Loucy (cell line): ENCODE measurements around the gene SMURF2.

Source experiments
- H2AFZ ChIP-seq: fragments of 200-600 bp; sonication (generic); 2 replicates; pipeline ENCODE4 v1.6.0; 2016; ENCODE audit warnings: antibody characterized with exemption, mild to moderate bottlenecking, low read length, moderate library complexity
- H3F3A ChIP-seq: fragments of 200-600 bp; 2 replicates; pipeline ENCODE4 v1.6.0; 2016; ENCODE audit warnings: antibody characterized with exemption, low read depth, mild to moderate bottlenecking
- H3K27me3 ChIP-seq: fragments of 200-600 bp; sonication (generic); 2 replicates; pipeline ENCODE4 v1.6.1; 2014; ENCODE audit warnings: low read length, mild to moderate bottlenecking; ENCODE audit not compliant: insufficient read depth, poor library complexity, severe bottlenecking
- H3K36me3 ChIP-seq: fragments of 200-600 bp; sonication (generic); 2 replicates; pipeline ENCODE4 v1.6.1; 2016; ENCODE audit warnings: low read length; ENCODE audit not compliant: insufficient read depth
- H3K4me1 ChIP-seq: fragments of 200-600 bp; sonication (generic); 2 replicates; pipeline ENCODE4 v1.5.1; 2014; ENCODE audit warnings: low read length, mild to moderate bottlenecking; ENCODE audit not compliant: insufficient read depth, poor library complexity, severe bottlenecking
- H3K4me2 ChIP-seq: fragments of 200-600 bp; sonication (generic); 2 replicates; pipeline ENCODE4 v1.6.0; 2014; ENCODE audit warnings: antibody characterized with exemption, low read length, low read depth, mild to moderate bottlenecking; ENCODE audit not compliant: poor library complexity, severe bottlenecking
- H3K4me3 ChIP-seq: fragments of 200-600 bp; sonication (generic); 2 replicates; pipeline ENCODE4 v1.5.1; 2014; ENCODE audit warnings: low read length, mild to moderate bottlenecking, mixed read lengths; ENCODE audit not compliant: poor library complexity, severe bottlenecking
- H3K79me2 ChIP-seq: fragments of 200-600 bp; sonication (generic); 2 replicates; pipeline ENCODE4 v1.6.1; 2014; ENCODE audit warnings: low read length; ENCODE audit not compliant: insufficient read depth
- H3K9ac ChIP-seq: fragments of 200-600 bp; sonication (generic); 2 replicates; pipeline ENCODE4 v1.6.0; 2014; ENCODE audit warnings: mild to moderate bottlenecking, low read depth, low read length, moderate library complexity; ENCODE audit not compliant: poor library complexity, severe bottlenecking
- H3K9me2 ChIP-seq: fragments of 200-600 bp; sonication (generic); replicated peaks from 2 replicates; pipeline ENCODE4 v1.6.1; 2016; ENCODE audit warnings: low read depth, low read length, mixed read lengths
- H3K9me3 ChIP-seq: fragments of 200-600 bp; sonication (generic); 2 replicates; pipeline ENCODE4 v1.6.1; 2014; ENCODE audit warnings: mild to moderate bottlenecking, antibody characterized with exemption, low read length, low read depth; ENCODE audit not compliant: insufficient read depth
- H4K20me1 ChIP-seq: fragments of 200-600 bp; sonication (generic); 2 replicates; pipeline ENCODE4 v1.6.0; 2014; ENCODE audit warnings: antibody characterized with exemption, low read length, mild to moderate bottlenecking; ENCODE audit not compliant: insufficient read depth, poor library complexity, severe bottlenecking
- EZH2phosphoT487 ChIP-seq: fragments of 200-600 bp; IDR thresholded peaks from 2 replicates; pipeline ENCODE4 v1.6.1; 2018; ENCODE audit warnings: antibody characterized with exemption, mild to moderate bottlenecking, moderate library complexity, borderline replicate concordance
- TF ChIP-seq, protein P1 (sequence below): fragments of 200-600 bp; sonication (generic); conservative IDR thresholded peaks from 2 replicates; pipeline ENCODE4 v1.5.1; 2014; ENCODE audit warnings: mild to moderate bottlenecking, antibody characterized with exemption, low read length

The SMURF2 gene

DNA sequence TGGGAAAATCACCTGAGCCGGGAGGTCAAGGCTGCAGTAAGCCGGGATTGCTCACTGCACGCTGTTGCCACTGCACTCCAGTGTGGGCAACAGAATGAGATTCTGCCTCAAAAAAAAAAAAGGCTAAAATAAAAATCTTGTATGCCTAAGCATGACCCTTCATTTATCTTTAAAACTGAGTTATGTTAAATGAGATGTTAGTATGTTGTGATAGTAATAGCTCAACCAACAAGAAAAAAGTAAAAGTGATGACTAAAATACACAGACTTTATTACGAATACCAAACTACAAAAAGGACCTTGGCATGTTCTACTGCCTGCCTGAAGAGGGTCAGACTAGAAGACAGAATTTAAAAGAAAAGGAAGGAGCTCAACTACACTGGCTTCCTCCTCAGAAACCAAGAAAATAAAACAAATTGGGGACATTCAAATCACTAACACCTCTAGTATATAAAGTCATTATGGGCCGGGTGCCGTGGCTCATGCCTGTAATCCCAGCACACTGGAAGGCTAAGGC lies 4.4 kb downstream of the SMURF2 start:
- Histone ChIP-seq H3K4me1 (peaks cover 40% of the 10 kb centered on the region), H3K9me2 (no peaks in the 10 kb centered on the region), H3K27me3 (no peaks in the 10 kb centered on the region), H3K9ac (peak overlapping the region; percentile 60), H3K4me3 (peak overlapping the region; percentile 94), H3F3A (no peaks in the 10 kb centered on the region), H3K4me2 (peak overlapping the region; percentile 75), H3K79me2 (peaks cover 90% of the 10 kb centered on the region), H2AFZ (no peak overlapping the region), H4K20me1 (peaks cover 74% of the 10 kb centered on the region), H3K36me3 (peaks cover 3% of the 10 kb centered on the region; the same call in 1 of the 2 replicates), H3K9me3 (0 out of 2 replicates have a peak, but pooled peaks cover 4% of the 10 kb centered on the region)
- TF ChIP-seq, protein P1, sequence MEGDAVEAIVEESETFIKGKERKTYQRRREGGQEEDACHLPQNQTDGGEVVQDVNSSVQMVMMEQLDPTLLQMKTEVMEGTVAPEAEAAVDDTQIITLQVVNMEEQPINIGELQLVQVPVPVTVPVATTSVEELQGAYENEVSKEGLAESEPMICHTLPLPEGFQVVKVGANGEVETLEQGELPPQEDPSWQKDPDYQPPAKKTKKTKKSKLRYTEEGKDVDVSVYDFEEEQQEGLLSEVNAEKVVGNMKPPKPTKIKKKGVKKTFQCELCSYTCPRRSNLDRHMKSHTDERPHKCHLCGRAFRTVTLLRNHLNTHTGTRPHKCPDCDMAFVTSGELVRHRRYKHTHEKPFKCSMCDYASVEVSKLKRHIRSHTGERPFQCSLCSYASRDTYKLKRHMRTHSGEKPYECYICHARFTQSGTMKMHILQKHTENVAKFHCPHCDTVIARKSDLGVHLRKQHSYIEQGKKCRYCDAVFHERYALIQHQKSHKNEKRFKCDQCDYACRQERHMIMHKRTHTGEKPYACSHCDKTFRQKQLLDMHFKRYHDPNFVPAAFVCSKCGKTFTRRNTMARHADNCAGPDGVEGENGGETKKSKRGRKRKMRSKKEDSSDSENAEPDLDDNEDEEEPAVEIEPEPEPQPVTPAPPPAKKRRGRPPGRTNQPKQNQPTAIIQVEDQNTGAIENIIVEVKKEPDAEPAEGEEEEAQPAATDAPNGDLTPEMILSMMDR, result no peak
- TF ChIP-seq EZH2phosphoT487, result no peak

DNA sequence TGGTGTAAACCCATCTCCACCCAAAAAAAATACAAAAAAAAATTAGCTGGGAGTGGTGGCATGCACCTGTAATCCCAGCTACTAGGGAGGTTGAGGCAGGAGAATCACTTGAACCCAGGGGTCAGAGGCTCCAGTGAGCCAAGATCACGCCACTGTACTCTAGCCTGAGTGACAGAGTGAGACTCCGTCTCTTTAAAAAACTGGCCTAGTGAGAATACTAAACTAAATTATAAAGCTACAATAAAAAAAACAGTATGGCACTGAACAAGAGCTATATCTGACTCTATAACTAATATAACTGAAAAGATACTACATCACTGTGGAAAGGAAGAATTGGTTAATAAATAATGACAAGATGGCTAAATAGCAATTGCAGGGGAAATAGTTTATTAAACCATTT lies 6.4 kb downstream of the SMURF2 start:
- no peaks in the 10 kb centered on the region for H3K9me2 ChIP-seq
- no peak overlapping the region for H3K4me2 ChIP-seq
- no peak overlapping the region for H2AFZ ChIP-seq
- peaks cover 99% of the 10 kb centered on the region for H3K79me2 ChIP-seq
- TF ChIP-seq EZH2phosphoT487, result no peak
- TF ChIP-seq, protein P1, result no peak
- no peaks in the 10 kb centered on the region for H3F3A ChIP-seq
- H3K4me1 ChIP-seq, result peaks cover 36% of the 10 kb centered on the region
- H3K9ac ChIP-seq, result no peak overlapping the region
- peak overlapping the region; percentile 94 for H3K4me3 ChIP-seq
- no peaks in the 10 kb centered on the region for H3K27me3 ChIP-seq
- peaks cover 85% of the 10 kb centered on the region for H4K20me1 ChIP-seq
- 0 out of 2 replicates have a peak, but pooled peaks cover 4% of the 10 kb centered on the region for H3K9me3 ChIP-seq
- H3K36me3 ChIP-seq, result peaks cover 3% of the 10 kb centered on the region; the same call in 1 of the 2 replicates

DNA sequence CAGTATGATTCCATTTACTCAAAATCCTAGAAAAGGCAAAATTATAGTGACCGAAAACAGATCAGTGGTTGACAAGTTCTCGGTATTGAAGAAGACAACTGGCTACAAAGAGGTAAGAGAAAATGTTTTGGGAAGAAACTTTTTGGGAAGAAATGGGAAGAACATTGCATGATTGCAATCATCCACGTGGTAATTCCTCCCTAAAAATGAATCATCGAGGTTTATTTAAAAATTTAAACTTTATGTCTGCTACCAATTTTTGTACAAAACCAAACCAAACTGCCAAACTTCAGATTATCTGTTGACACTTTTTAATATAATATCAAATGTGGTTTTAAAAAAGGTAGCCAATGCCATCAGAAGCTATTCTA lies 8.1 kb downstream of the SMURF2 start:
- Histone ChIP-seq H3K9me3 (0 out of 2 replicates have a peak, but pooled peaks cover 4% of the 10 kb centered on the region), H3K27me3 (no peaks in the 10 kb centered on the region), H3K36me3 (peaks cover 3% of the 10 kb centered on the region; the same call in 1 of the 2 replicates), H3K4me1 (peaks cover 38% of the 10 kb centered on the region), H3K79me2 (peaks cover 98% of the 10 kb centered on the region), H3K9ac (no peak overlapping the region), H2AFZ (no peak overlapping the region), H3K4me2 (peak overlapping the region; percentile 42), H3K9me2 (no peaks in the 10 kb centered on the region), H3F3A (no peaks in the 10 kb centered on the region), H3K4me3 (no peak overlapping the region), H4K20me1 (peaks cover 87% of the 10 kb centered on the region)
- TF ChIP-seq, protein P1, result no peak
- no peak for TF ChIP-seq EZH2phosphoT487
